Esophagus squamous epithelium (tissue), 5 donors: ENCODE results near the gene DIS3L2. TPM values are rescaled to one million over a fixed set of nuclear protein-coding genes. Genes with fewer than 3 reads are reported as not detected.

Experiments used
- DNase-seq: peaks from one replicate; lab custom pipeline; 2025; lab: John Stamatoyannopoulos, UW
- H3K27ac ChIP-seq, 4 donors: fragments of 200-600 bp; sonication (generic); one replicate each; pipeline ENCODE4 v1.5.1; 2016 to 2019; ENCODE audit warnings: mild to moderate bottlenecking in 1 of 4
- H3K27me3 ChIP-seq, 4 donors: fragments of 200-600 bp; sonication (generic); 1 replicate in 3 of 4; 2 replicates in 1 of 4; pipeline versions ENCODE4 v1.5.1 to v1.6.0; 2017 to 2021; ENCODE audit warnings: antibody characterized with exemption in 1 of 4
- H3K36me3 ChIP-seq, 3 donors: fragments of 200-600 bp; sonication (generic); one replicate each; pipeline ENCODE4 v1.5.1; 2016 to 2019
- H3K4me1 ChIP-seq, 3 donors: fragments of 200-600 bp; sonication (generic); one replicate each; pipeline ENCODE4 v1.5.1; 2017 to 2019
- H3K4me3 ChIP-seq, 4 donors: fragments of 200-600 bp; sonication (generic); 1 replicate in 3 of 4; 2 replicates in 1 of 4; pipeline ENCODE4 v1.5.1; 2016 to 2019; ENCODE audit warnings: mild to moderate bottlenecking in 2 of 4, moderate library complexity in 1 of 4
- H3K9me3 ChIP-seq, 3 donors: fragments of 200-600 bp; sonication (generic); one replicate each; pipeline ENCODE4 v1.5.1; 2016 to 2019
- CTCF ChIP-seq, 6 experiments: fragments of 450-650 bp in 4 of 6; fragments of 200-600 bp in 2 of 6; sonication (generic) in 2 of 6; IDR thresholded peaks; one replicate each; pipeline ENCODE4 v1.5.1; 2016 to 2019; ENCODE audit warnings: antibody characterized with exemption in 6 of 6, mild to moderate bottlenecking in 4 of 6, moderate library complexity in 4 of 6
- POLR2A ChIP-seq, 4 donors: fragments of 450-650 bp; IDR thresholded peaks; one replicate each; pipeline ENCODE4 v1.6.1; 2017; ENCODE audit warnings: antibody characterized with exemption in 4 of 4, mild to moderate bottlenecking in 4 of 4, moderate library complexity in 3 of 4
- WGBS, 2 donors: methylation state at CpG; one replicate each; pipeline ENCODE4 v1.1.5; 2018; 5-methylcytosine and 5-hydroxymethylcytosine counted together
- intact Hi-C: fragments of 100-400 bp; cut with DNase I; formaldehyde crosslinking; loops from one replicate; pipeline ENCODE4 v1.15.0; 2022
- total RNA-seq, 4 donors: library from RNA; depleted of rRNA; stranded (reverse); fragments of >200 nt; gene quantifications; one replicate each; pipeline ENCODE4 v1.1.0, GENCODE V29; 2016
- donor health status: DM: yes; HTN: yes; CAD: no.

Gene DIS3L2
- total RNA-seq, 4 donors from 2014 or later, result 14.5 to 42.8 (median 32.4) TPM

GRCh38 chr2:232073026-232073425 lies 111.5 kb downstream of the DIS3L2 start:
- no peak overlapping the region for H3K4me3 ChIP-seq
- H3K9me3 ChIP-seq, result no peaks in the 10 kb centered on the region
- no peak for DNase-seq
- no peaks in the 10 kb centered on the region for H3K36me3 ChIP-seq
- 33 to 50% methylated on average over 3 to 4 of the region's 4 CpGs for WGBS, 2 donors
- H3K27ac ChIP-seq, result peak overlapping the region in 1 of 4 donors; percentile 28
- intact Hi-C loops, result no loop called here
- H3K27me3 ChIP-seq, result no peaks in the 10 kb centered on the region
- TF ChIP-seq CTCF (IDR thresholded peaks at IDR 0.05), result no peak
- no peak for TF ChIP-seq POLR2A (IDR thresholded peaks at IDR 0.05)
- H3K4me1 ChIP-seq, result peaks cover 0 to 77% (median 9%) of the 10 kb centered on the region in 3 donors

- DNase-seq, result no peak
- no peak overlapping the region for H3K27ac ChIP-seq
- WGBS, 2 donors, result 46 to 52% methylated on average over 3 of the region's 3 CpGs
- intact Hi-C loops, result no loop called here
- no peaks in the 10 kb centered on the region for H3K9me3 ChIP-seq
- no peaks in the 10 kb centered on the region for H3K36me3 ChIP-seq
- TF ChIP-seq CTCF (IDR thresholded peaks at IDR 0.05), result no peak
- no peak for TF ChIP-seq POLR2A (IDR thresholded peaks at IDR 0.05)
- peaks cover 0 to 77% (median 9%) of the 10 kb centered on the region in 3 donors for H3K4me1 ChIP-seq
- H3K27me3 ChIP-seq, result no peaks in the 10 kb centered on the region
- no peak overlapping the region for H3K4me3 ChIP-seq
Observed at GRCh38 chr2:232073699-232074098, 112.2 kb downstream of the DIS3L2 start.

GRCh38 chr2:232075080-232075479 lies 113.6 kb downstream of the DIS3L2 start:
- H3K27me3 ChIP-seq, result no peaks in the 10 kb centered on the region
- DNase-seq, result no peak
- H3K9me3 ChIP-seq, result no peaks in the 10 kb centered on the region
- no peak overlapping the region for H3K27ac ChIP-seq
- no peaks in the 10 kb centered on the region for H3K36me3 ChIP-seq
- peaks cover 0 to 64% (median 0%) of the 10 kb centered on the region in 3 donors for H3K4me1 ChIP-seq
- no peak overlapping the region for H3K4me3 ChIP-seq
- intact Hi-C loops, result no loop called here
- 53 to 75% methylated on average over 1 of the region's 1 CpG for WGBS, 2 donors
- TF ChIP-seq POLR2A (IDR thresholded peaks at IDR 0.05) (no peak), CTCF (IDR thresholded peaks at IDR 0.05) (no peak)

GRCh38 chr2:232075859-232076258 lies 114.3 kb downstream of the DIS3L2 start:
- Histone ChIP-seq H3K27ac (no peak overlapping the region), H3K27me3 (no peaks in the 10 kb centered on the region), H3K4me3 (no peak overlapping the region), H3K9me3 (no peaks in the 10 kb centered on the region), H3K36me3 (no peaks in the 10 kb centered on the region), H3K4me1 (peaks cover 0 to 56% (median 0%) of the 10 kb centered on the region in 3 donors)
- intact Hi-C loops, result no loop called here
- WGBS, 2 donors, result 82 to 83% methylated on average over 1 of the region's 1 CpG
- DNase-seq, result no peak
- no peak for TF ChIP-seq CTCF (IDR thresholded peaks at IDR 0.05)
- TF ChIP-seq POLR2A (IDR thresholded peaks at IDR 0.05), result no peak

- H3K27ac ChIP-seq, result no peak overlapping the region
- intact Hi-C loops, result no loop called here
Observed at GRCh38 chr2:232076272-232076671, 114.8 kb downstream of the DIS3L2 start.

More at GRCh38 chr2:232076272-232076671, 114.8 kb downstream of the DIS3L2 start:
- Histone ChIP-seq H3K9me3 (no peaks in the 10 kb centered on the region), H3K27me3 (no peaks in the 10 kb centered on the region), H3K4me3 (no peak overlapping the region), H3K36me3 (no peaks in the 10 kb centered on the region), H3K4me1 (peaks cover 0 to 53% (median 0%) of the 10 kb centered on the region in 3 donors)
- no peak for TF ChIP-seq CTCF (IDR thresholded peaks at IDR 0.05)
- TF ChIP-seq POLR2A (IDR thresholded peaks at IDR 0.05), result no peak
- DNase-seq, result no peak
- WGBS, 2 donors, result 75 to 80% methylated on average over 1 of the region's 1 CpG
